Left ventricle myocardium inferior (tissue), 1 donor: ENCODE measurements around the gene IRF2. TPM values are rescaled to one million over a fixed set of nuclear protein-coding genes. Genes with fewer than 3 reads are reported as not detected.

Experiments used
- DNase-seq: peaks from one replicate; pipeline ENCODE4 v3.0.0-alpha.2; 2020
- H3K27ac ChIP-seq: fragments of 200-600 bp; replicated peaks from 2 replicates; pipeline ENCODE4 v1.8.0; 2021
- H3K27me3 ChIP-seq: fragments of 200-600 bp; 2 replicates; pipeline ENCODE4 v1.8.0; 2021; ENCODE audit warnings: low read depth
- H3K36me3 ChIP-seq: fragments of 200-600 bp; 2 replicates; pipeline ENCODE4 v1.8.0; 2021
- H3K4me1 ChIP-seq: fragments of 200-600 bp; 2 replicates; pipeline ENCODE4 v1.8.0; 2021
- H3K4me3 ChIP-seq: fragments of 200-600 bp; 2 replicates; pipeline ENCODE4 v1.8.0; 2021; ENCODE audit warnings: mild to moderate bottlenecking, moderate library complexity
- H3K9me3 ChIP-seq: fragments of 200-600 bp; replicated peaks from 2 replicates; pipeline ENCODE4 v1.8.0; 2021
- CTCF ChIP-seq: fragments of 200-600 bp; IDR thresholded peaks from 2 replicates; pipeline ENCODE4 v1.8.0; 2021; ENCODE audit warnings: antibody characterized with exemption, mild to moderate bottlenecking, borderline replicate concordance
- intact Hi-C: fragments of 100-400 bp; cut with micrococcal nuclease; formaldehyde crosslinking; loops from one replicate; pipeline ENCODE4 v1.11.0; 2022
- total RNA-seq: library from RNA; stranded (reverse); fragmentation: NEBNext Ultra II Directional; extraction: Animal tissue kit (Norgen Biotek cat#: 25700); gene quantifications from one replicate; pipeline ENCODE4 v1.2.1, GENCODE V29; 2021
- donor health status: DM: no; HTN: yes; CAD: no; lungs with severe emphysema.

Gene IRF2
- total RNA-seq, 1 donor from 2014 or later, result 25.9 TPM

GRCh38 chr4:184401397-184402171 is 72.8 kb downstream of the IRF2 start:
- peaks cover 71% of the 10 kb centered on the region for H3K36me3 ChIP-seq

GRCh38 chr4:184400891-184401290 is 73.5 kb downstream of the IRF2 start:
- Histone ChIP-seq H3K4me3 (no peak overlapping the region), H3K27me3 (no peaks in the 10 kb centered on the region), H3K9me3 (no peaks in the 10 kb centered on the region), H3K36me3 (peaks cover 70% of the 10 kb centered on the region), H3K4me1 (peaks cover 86% of the 10 kb centered on the region), H3K27ac (peak overlapping the region; percentile 93)
- DNase-seq, result no peak
- intact Hi-C loops, result loop anchor here (10.0 kb wide), 1 partner anchor 64 kb away; no protein-coding TSS in a partner anchor
- TF ChIP-seq CTCF, result no peak

More at GRCh38 chr4:184401397-184402171, 72.8 kb downstream of the IRF2 start:
- Histone ChIP-seq H3K4me1 (peaks cover 86% of the 10 kb centered on the region), H3K27ac (peak overlapping the region; percentile 93), H3K9me3 (no peaks in the 10 kb centered on the region), H3K27me3 (no peaks in the 10 kb centered on the region), H3K4me3 (no peak overlapping the region)
- intact Hi-C loops, result loop anchor here (10.0 kb wide), 1 partner anchor 63 kb away; no protein-coding TSS in a partner anchor
- DNase-seq, result no peak
- TF ChIP-seq CTCF, result no peak

- intact Hi-C loops, result loop anchor here (10.0 kb wide), 1 partner anchor 64 kb away; no protein-coding TSS in a partner anchor
- no peak for TF ChIP-seq CTCF
- Histone ChIP-seq H3K4me3 (no peak overlapping the region), H3K36me3 (peaks cover 70% of the 10 kb centered on the region), H3K4me1 (peaks cover 86% of the 10 kb centered on the region), H3K27me3 (no peaks in the 10 kb centered on the region), H3K27ac (peak overlapping the region; percentile 93), H3K9me3 (no peaks in the 10 kb centered on the region)
- no peak for DNase-seq
Measured at GRCh38 chr4:184400375-184400870, 73.9 kb downstream of the IRF2 start.

- Histone ChIP-seq H3K9me3 (no peaks in the 10 kb centered on the region), H3K4me1 (peaks cover 93% of the 10 kb centered on the region), H3K36me3 (peaks cover 67% of the 10 kb centered on the region), H3K27me3 (no peaks in the 10 kb centered on the region), H3K27ac (peak overlapping the region; percentile 93), H3K4me3 (no peak overlapping the region)
- TF ChIP-seq CTCF, result no peak
- intact Hi-C loops, result no loop called here
- no peak for DNase-seq
Measured at GRCh38 chr4:184399512-184399908, 74.8 kb downstream of the IRF2 start.

- DNase-seq, result no peak
- H3K36me3 ChIP-seq, result peaks cover 72% of the 10 kb centered on the region
- peak overlapping the region; percentile 93 for H3K27ac ChIP-seq
- H3K9me3 ChIP-seq, result no peaks in the 10 kb centered on the region
- no peaks in the 10 kb centered on the region for H3K27me3 ChIP-seq
- H3K4me3 ChIP-seq, result no peak overlapping the region
- peaks cover 96% of the 10 kb centered on the region for H3K4me1 ChIP-seq
- intact Hi-C loops, result no loop called here
- no peak for TF ChIP-seq CTCF
Measured at GRCh38 chr4:184398741-184399511, 75.4 kb downstream of the IRF2 start.
